Colonic mucosa (tissue), 4 donors: Measurements from ENCODE around the gene ODC1. TPM values are rescaled to one million over a fixed set of nuclear protein-coding genes. Genes with fewer than 3 reads are reported as not detected.
"Not testable (repeated sequence)": the region's sequence is repeated elsewhere in the genome, so short reads cannot be mapped to it uniquely, and the experiment has no call there.

Source experiments
- DNase-seq: peaks from one replicate; pipeline ENCODE4 v3.0.0-alpha.2; 2020
- H3K27ac ChIP-seq: fragments of 200-600 bp; one replicate; pipeline ENCODE4 v1.8.0; 2021
- H3K27me3 ChIP-seq: fragments of 200-600 bp; one replicate; pipeline ENCODE4 v1.8.0; 2021
- H3K36me3 ChIP-seq: fragments of 200-600 bp; one replicate; pipeline ENCODE4 v1.8.0; 2021
- H3K4me1 ChIP-seq: fragments of 200-600 bp; one replicate; pipeline ENCODE4 v1.8.0; 2021; ENCODE audit warnings: mild to moderate bottlenecking
- H3K4me3 ChIP-seq: fragments of 200-600 bp; one replicate; pipeline ENCODE4 v1.8.0; 2021
- H3K9ac ChIP-seq, 2 donors: one replicate each; pipeline ENCODE4 v1.7.0; 2013; ENCODE audit warnings: control low read depth in 2 of 2, low read depth in 2 of 2, low read length in 2 of 2
- H3K9me3 ChIP-seq: fragments of 200-600 bp; one replicate; pipeline ENCODE4 v1.8.0; 2021
- CTCF ChIP-seq: fragments of 200-600 bp; IDR thresholded peaks from one replicate; pipeline ENCODE4 v1.8.0; 2022; ENCODE audit warnings: antibody characterized with exemption, mild to moderate bottlenecking
- intact Hi-C: fragments of 100-400 bp; cut with DNase I; formaldehyde crosslinking; loops from one replicate; pipeline ENCODE4 v1.14.1; 2022
- total RNA-seq, 2 donors: library from RNA; stranded (reverse); fragmentation: NEBNext Ultra II Directional in 1 of 2; extraction: Animal tissue kit (Norgen Biotek cat#: 25700) in 1 of 2; gene quantifications; one replicate each; pipeline ENCODE4 v1.2.1, GENCODE V29; 2021
- donor health status: healthy.
- donor health status: DM: no; HTN: no; CAD: no.
- donor health status: DM: no; HTN: no; CAD: no.

ODC1 gene
- total RNA-seq, 2 donors from 2014 or later, result 45.8 to 107 TPM

- intact Hi-C loops, result no loop called here
- Histone ChIP-seq H3K27ac (no peak overlapping the region), H3K36me3 (peaks cover 10% of the 10 kb centered on the region)
Measured at GRCh38 chr2:10446631-10447030, 1.5 kb downstream of the ODC1 start.

GRCh38 chr2:10444463-10444862, 3.7 kb downstream of the ODC1 start:
- no peaks in the 10 kb centered on the region for H3K9me3 ChIP-seq
- H3K4me3 ChIP-seq, result no peak overlapping the region
- no peak overlapping the region for H3K27ac ChIP-seq
- TF ChIP-seq CTCF, result no peak
- no peaks in the 10 kb centered on the region for H3K4me1 ChIP-seq
- H3K27me3 ChIP-seq, result no peaks in the 10 kb centered on the region
- DNase-seq, result no peak
- intact Hi-C loops, result no loop called here
- no peak overlapping the region for H3K9ac ChIP-seq
- peaks cover 17% of the 10 kb centered on the region for H3K36me3 ChIP-seq

More at GRCh38 chr2:10446631-10447030, 1.5 kb downstream of the ODC1 start:
- TF ChIP-seq CTCF, result no peak
- Histone ChIP-seq H3K9me3 (no peaks in the 10 kb centered on the region), H3K4me1 (no peaks in the 10 kb centered on the region), H3K4me3 (peak overlapping the region; percentile 69), H3K9ac (peak overlapping the region; percentile 8 to 52), H3K27me3 (no peaks in the 10 kb centered on the region)
- no peak for DNase-seq

- intact Hi-C loops, DNase-seq: not testable (repeated sequence)
Measured at GRCh38 chr2:10442469-10443126, 5.5 kb downstream of the ODC1 start.

GRCh38 chr2:10441948-10442347, 6.2 kb downstream of the ODC1 start:
- Histone ChIP-seq H3K4me3 (no peak overlapping the region), H3K9me3 (no peaks in the 10 kb centered on the region), H3K36me3 (peaks cover 17% of the 10 kb centered on the region), H3K27me3 (no peaks in the 10 kb centered on the region), H3K9ac (no peak overlapping the region), H3K27ac (no peak overlapping the region), H3K4me1 (no peaks in the 10 kb centered on the region)
- DNase-seq, result no peak
- intact Hi-C loops, result no loop called here
- TF ChIP-seq CTCF, result no peak

More at GRCh38 chr2:10442469-10443126, 5.5 kb downstream of the ODC1 start:
- not testable (repeated sequence) for H3K4me3 ChIP-seq, H3K27ac ChIP-seq, H3K4me1 ChIP-seq, H3K9me3 ChIP-seq, H3K9ac ChIP-seq, H3K27me3 ChIP-seq
- H3K36me3 ChIP-seq, result peaks cover 17% of the 10 kb centered on the region

- intact Hi-C loops, result no loop called here
- Histone ChIP-seq H3K27ac (no peak overlapping the region), H3K27me3 (no peaks in the 10 kb centered on the region), H3K9me3 (no peaks in the 10 kb centered on the region), H3K4me3 (no peak overlapping the region), H3K4me1 (no peaks in the 10 kb centered on the region), H3K9ac (no peak overlapping the region), H3K36me3 (peaks cover 17% of the 10 kb centered on the region)
- DNase-seq, result no peak
- TF ChIP-seq CTCF, result no peak
Measured at GRCh38 chr2:10440736-10441135, 7.4 kb downstream of the ODC1 start.

- TF ChIP-seq CTCF, result no peak
- intact Hi-C loops, result loop anchor here (5.0 kb wide), 2 partner anchors 222 to 368 kb away; no protein-coding TSS in a partner anchor
- DNase-seq, result no peak
- Histone ChIP-seq H3K36me3 (peaks cover 17% of the 10 kb centered on the region), H3K4me1 (no peaks in the 10 kb centered on the region), H3K9ac (no peak overlapping the region), H3K4me3 (no peak overlapping the region), H3K27me3 (no peaks in the 10 kb centered on the region), H3K9me3 (no peaks in the 10 kb centered on the region), H3K27ac (no peak overlapping the region)
Measured at GRCh38 chr2:10439971-10440370, 8.2 kb downstream of the ODC1 start.
